HepG2 (cell line): ENCODE data around the gene NEK6. TPM values are rescaled to one million over a fixed set of nuclear protein-coding genes. Genes with fewer than 3 reads are reported as not detected.

Experiments used
- ATM ChIP-seq: fragments of 450-650 bp; IDR thresholded peaks from 2 replicates; pipeline ENCODE4 v1.7.1; 2017; ENCODE audit warnings: mild to moderate bottlenecking, borderline replicate concordance
- CREB1 ChIP-seq, 2 experiments: fragments of 450-650 bp in 1 of 2; IDR thresholded peaks; 2 replicates each; pipeline ENCODE4 v1.6.1; 2016 to 2017; ENCODE audit warnings: control low read depth in 1 of 2, mild to moderate bottlenecking in 1 of 2, missing compliant biosample characterization in 1 of 2, missing genetic modification characterization in 1 of 2
- EP300 ChIP-seq, 3 experiments: sonication (generic) in 1 of 3; formaldehyde crosslinking in 1 of 3; IDR thresholded peaks; 2 replicates each; pipeline versions ENCODE4 v1.5.1 to v1.6.1; 2011 to 2020; ENCODE audit warnings: low read depth in 2 of 3, low read length in 2 of 3, borderline replicate concordance in 1 of 3, improper control_type of control experiment in 1 of 3, mild to moderate bottlenecking in 1 of 3, missing genetic modification reagents in 1 of 3, moderate library complexity in 1 of 3
- ETV6 ChIP-seq: sonication (generic); formaldehyde crosslinking; conservative IDR thresholded peaks from 2 replicates; pipeline ENCODE4 v1.4.0; 2020; ENCODE audit warnings: missing genetic modification reagents
- FOSL2 ChIP-seq: sonication (generic); formaldehyde crosslinking; IDR thresholded peaks from 2 replicates; pipeline ENCODE4 v1.4.0; 2020; ENCODE audit warnings: missing genetic modification reagents
- HCFC1 ChIP-seq: fragments of 150-350 bp; IDR thresholded peaks from 2 replicates; pipeline ENCODE4 v1.6.1; 2014; ENCODE audit warnings: low read depth, low read length
- HINFP ChIP-seq: sonication (generic); formaldehyde crosslinking; IDR thresholded peaks from 2 replicates; pipeline ENCODE4 v1.4.0; 2020; ENCODE audit warnings: low read depth, mild to moderate bottlenecking, missing genetic modification reagents
- HNRNPLL ChIP-seq: fragments of 200-400 bp; formaldehyde crosslinking; IDR thresholded peaks from 2 replicates; pipeline ENCODE4 v1.6.1; 2017; ENCODE audit warnings: mild to moderate bottlenecking, low read depth, low read length; ENCODE audit not compliant: poor library complexity, severe bottlenecking
- KAT8 ChIP-seq: IDR thresholded peaks from 2 replicates; pipeline ENCODE4 v1.6.1; 2016; ENCODE audit warnings: missing genetic modification reagents, missing compliant biosample characterization
- MAX ChIP-seq: IDR thresholded peaks from 2 replicates; pipeline ENCODE4 v1.6.1; 2012; ENCODE audit warnings: inconsistent platforms
- MED13 ChIP-seq: sonication (generic); formaldehyde crosslinking; IDR thresholded peaks from 2 replicates; pipeline ENCODE4 v1.5.0; 2020; ENCODE audit warnings: missing genetic modification reagents
- MNT ChIP-seq: fragments of 450-650 bp; IDR thresholded peaks from 2 replicates; pipeline ENCODE4 v1.6.1; 2016
- NCOA5 ChIP-seq: sonication (generic); formaldehyde crosslinking; IDR thresholded peaks from 2 replicates; pipeline ENCODE4 v1.4.0; 2020; ENCODE audit warnings: missing genetic modification reagents
- NPAS2 ChIP-seq: sonication (generic); formaldehyde crosslinking; IDR thresholded peaks from 2 replicates; pipeline ENCODE4 v1.8.0; 2022; ENCODE audit warnings: mild to moderate bottlenecking, missing genetic modification reagents, borderline replicate concordance
- NR2F6 ChIP-seq, 2 experiments: IDR thresholded peaks; 2 replicates each; pipeline ENCODE4 v1.6.1; 2016; ENCODE audit warnings: antibody characterized with exemption in 1 of 2, mild to moderate bottlenecking in 1 of 2
- PCBP2 ChIP-seq: fragments of 200-400 bp; formaldehyde crosslinking; optimal IDR thresholded peaks from 2 replicates; pipeline ENCODE3; 2018; ENCODE audit warnings: low read length, low read depth; ENCODE audit not compliant: poor library complexity, severe bottlenecking
- TCF7 ChIP-seq: sonication (generic); IDR thresholded peaks from 2 replicates; pipeline ENCODE4 v1.6.1; 2016; ENCODE audit warnings: antibody characterized with exemption, low read depth
- ZBTB7A ChIP-seq: sonication (generic); formaldehyde crosslinking; IDR thresholded peaks from 2 replicates; pipeline ENCODE4 v1.8.0; 2022; ENCODE audit warnings: mild to moderate bottlenecking, missing genetic modification reagents
- ZFP36L2 ChIP-seq: sonication (generic); formaldehyde crosslinking; IDR thresholded peaks from 2 replicates; pipeline ENCODE4 v1.4.0; 2020; ENCODE audit warnings: missing genetic modification reagents
- ZNF136 ChIP-seq: sonication (generic); formaldehyde crosslinking; IDR thresholded peaks from 2 replicates; pipeline ENCODE4 v1.8.1; 2022; ENCODE audit warnings: low read depth, mild to moderate bottlenecking, moderate library complexity, missing genetic modification reagents
- ZNF143 ChIP-seq: sonication (generic); formaldehyde crosslinking; IDR thresholded peaks from 2 replicates; pipeline ENCODE4 v1.4.0; 2020; ENCODE audit warnings: missing genetic modification reagents
- ZNF20 ChIP-seq: sonication (generic); formaldehyde crosslinking; IDR thresholded peaks from 2 replicates; pipeline ENCODE4 v1.4.0; 2020; ENCODE audit warnings: mild to moderate bottlenecking, moderate library complexity, missing genetic modification reagents
- ZNF253 ChIP-seq: sonication (generic); formaldehyde crosslinking; IDR thresholded peaks from 2 replicates; pipeline ENCODE4 v1.8.0; 2022; ENCODE audit warnings: mild to moderate bottlenecking, missing genetic modification reagents, borderline replicate concordance
- ZNF546 ChIP-seq: sonication (generic); formaldehyde crosslinking; conservative IDR thresholded peaks from 2 replicates; pipeline ENCODE4 v1.8.1; 2023; ENCODE audit warnings: mild to moderate bottlenecking, missing genetic modification reagents
- ZNF616 ChIP-seq: sonication (generic); formaldehyde crosslinking; IDR thresholded peaks from 2 replicates; pipeline ENCODE4 v1.5.0; 2020; ENCODE audit warnings: low read depth, mild to moderate bottlenecking, missing genetic modification reagents
- ZNF619 ChIP-seq: sonication (generic); formaldehyde crosslinking; IDR thresholded peaks from 2 replicates; pipeline ENCODE4 v1.4.0; 2020; ENCODE audit warnings: mild to moderate bottlenecking, missing genetic modification reagents
- ZNF644 ChIP-seq: IDR thresholded peaks from 2 replicates; pipeline ENCODE4 v1.6.1; 2016; ENCODE audit warnings: low read depth
- ZNF816 ChIP-seq: sonication (generic); formaldehyde crosslinking; IDR thresholded peaks from 2 replicates; pipeline ENCODE4 v1.8.0; 2022; ENCODE audit warnings: missing genetic modification reagents, mild to moderate bottlenecking, borderline replicate concordance
- polyA plus RNA-seq, 8 experiments: library from polyadenylated mRNA; depleted of rRNA in 3 of 8; stranded (reverse) in 7 of 8; unstranded in 1 of 8; fragments of >200 nt; fragmentation: Illumina TruSeq in 4 of 8; extraction: Trizol in 4 of 8; gene quantifications; 2 replicates each; pipeline versions ENCODE4 v1.2.1 to v1.2.3, GENCODE V29; 2011 to 2016; ENCODE audit warnings: low read depth in 4 of 8, missing spikeins in 1 of 8, mixed read lengths in 1 of 8; ENCODE audit not compliant: insufficient read depth in 1 of 8
- total RNA-seq, 5 experiments: library from RNA; depleted of rRNA; stranded (reverse); fragments of >200 nt; fragmentation: Illumina TruSeq; extraction: Trizol; gene quantifications; 2 replicates each; pipeline ENCODE4 v1.2.3, GENCODE V29; 2016; ENCODE audit warnings: low read depth in 1 of 5

Gene NEK6
- total and polyA plus RNA-seq, 2 of the 13 experiments (the other 11 are each of a cell fraction or from before 2014, with no cell fraction given), result 30.4 to 119 TPM

- TF ChIP-seq HINFP (CRISPR knock-in tag) (no peak), ZFP36L2 (CRISPR knock-in tag) (no peak), MNT (no peak), ZNF20 (CRISPR knock-in tag) (no peak), CREB1 (IDR thresholded peaks at IDR 0.05) (no peak), CREB1 (CRISPR knock-in tag; IDR thresholded peaks at IDR 0.05) (no peak), HNRNPLL (peak; percentile 25), KAT8 (CRISPR knock-in tag) (no peak), PCBP2 (no peak), ZNF616 (CRISPR knock-in tag) (no peak), ZBTB7A (no peak), NCOA5 (CRISPR knock-in tag) (no peak), FOSL2 (peak; percentile 27; the same call in 1 of the 2 replicates), ATM (no peak), EP300 (IDR thresholded peaks at IDR 0.05; ENCODE audit: low read depth in 2 of 2, low read length in 2 of 2) (no peak), EP300 (CRISPR knock-in tag; IDR thresholded peaks at IDR 0.05; ENCODE audit: borderline replicate concordance) (no peak), ZNF546 (CRISPR knock-in tag) (no peak), ZNF253 (0 out of 2 replicates have a peak, but pooled peaks have one; percentile 19), MAX (peak; percentile 73), NPAS2 (no peak), HCFC1 (no peak), NR2F6 (IDR thresholded peaks at IDR 0.05) (no peak), NR2F6 (CRISPR knock-in tag; IDR thresholded peaks at IDR 0.05) (no peak), ZNF816 (0 out of 2 replicates have a peak, but pooled peaks have one; percentile 72), ZNF143 (CRISPR knock-in tag) (no peak), ZNF644 (CRISPR knock-in tag) (no peak), ZNF619 (CRISPR knock-in tag) (0 out of 2 replicates have a peak, but pooled peaks have one; percentile 28), MED13 (no peak), TCF7 (no peak), ZNF136 (CRISPR knock-in tag) (no peak), ETV6 (CRISPR knock-in tag) (0 out of 2 replicates have a peak, but pooled peaks have one; percentile 52)
These were observed at the start of gene NEK6 (continued) for GRCh38 chr9:124257844-124258606.
